IPS-18a (cell line): Measurements from ENCODE around the gene KIF12.
"Not testable (repeated sequence)": the region's sequence is repeated elsewhere in the genome, so short reads cannot be mapped to it uniquely, and the experiment has no call there.

Source experiments
- H3K27ac ChIP-seq: one replicate; pipeline ENCODE4 v1.5.1; 2013; ENCODE audit warnings: low read length
- H3K27me3 ChIP-seq: one replicate; pipeline ENCODE4 v1.6.1; 2013; ENCODE audit warnings: mild to moderate bottlenecking, low read length; ENCODE audit not compliant: control insufficient read depth, insufficient read depth
- H3K36me3 ChIP-seq: one replicate; pipeline ENCODE4 v1.6.1; 2013; ENCODE audit warnings: low read depth, low read length; ENCODE audit not compliant: control insufficient read depth
- H3K4me1 ChIP-seq: one replicate; pipeline ENCODE4 v1.6.1; 2013; ENCODE audit warnings: low read depth, low read length; ENCODE audit not compliant: control insufficient read depth
- H3K4me3 ChIP-seq: one replicate; pipeline ENCODE4 v1.5.1; 2013; ENCODE audit warnings: low read length
- H3K9ac ChIP-seq: one replicate; pipeline ENCODE4 v1.6.1; 2013; ENCODE audit warnings: mild to moderate bottlenecking, low read length, moderate library complexity
- H3K9me3 ChIP-seq: one replicate; pipeline ENCODE4 v1.6.1; 2013; ENCODE audit warnings: low read depth, low read length; ENCODE audit not compliant: control insufficient read depth

KIF12 gene

GRCh38 chr9:114088571-114089170, 10.4 kb downstream of the KIF12 start:
- H3K27me3 ChIP-seq = no peaks in the 10 kb centered on the region

GRCh38 chr9:114087721-114088120, 11.4 kb downstream of the KIF12 start:
- Histone ChIP-seq H3K4me1 (no peaks in the 10 kb centered on the region), H3K4me3 (no peak overlapping the region), H3K27me3 (no peaks in the 10 kb centered on the region), H3K9ac (no peak overlapping the region), H3K9me3 (no peaks in the 10 kb centered on the region), H3K36me3 (no peaks in the 10 kb centered on the region), H3K27ac (no peak overlapping the region)

More at GRCh38 chr9:114088571-114089170, 10.4 kb downstream of the KIF12 start:
- no peak overlapping the region for H3K27ac ChIP-seq
- H3K4me3 ChIP-seq = no peak overlapping the region
- H3K36me3 ChIP-seq = no peaks in the 10 kb centered on the region
- no peak overlapping the region for H3K9ac ChIP-seq
- H3K4me1 ChIP-seq = no peaks in the 10 kb centered on the region
- no peaks in the 10 kb centered on the region for H3K9me3 ChIP-seq

GRCh38 chr9:114086607-114087006, 12.5 kb downstream of the KIF12 start:
- Histone ChIP-seq H3K36me3 (no peaks in the 10 kb centered on the region), H3K4me3 (no peak overlapping the region), H3K4me1 (no peaks in the 10 kb centered on the region), H3K27me3 (no peaks in the 10 kb centered on the region), H3K9ac (no peak overlapping the region), H3K27ac (no peak overlapping the region), H3K9me3 (no peaks in the 10 kb centered on the region)

- Histone ChIP-seq H3K9me3 (no peaks in the 10 kb centered on the region), H3K27ac (no peak overlapping the region), H3K27me3 (no peaks in the 10 kb centered on the region), H3K4me3 (no peak overlapping the region), H3K4me1 (no peaks in the 10 kb centered on the region), H3K9ac (no peak overlapping the region), H3K36me3 (no peaks in the 10 kb centered on the region)
Observed at GRCh38 chr9:114086009-114086408, 13.1 kb downstream of the KIF12 start.

- Histone ChIP-seq H3K36me3 (no peaks in the 10 kb centered on the region), H3K27me3 (no peaks in the 10 kb centered on the region), H3K4me1 (no peaks in the 10 kb centered on the region), H3K9ac (no peak overlapping the region), H3K9me3 (no peaks in the 10 kb centered on the region), H3K27ac (no peak overlapping the region), H3K4me3 (no peak overlapping the region)
Observed at GRCh38 chr9:114085387-114085789, 13.7 kb downstream of the KIF12 start.

GRCh38 chr9:114084282-114085073, 14.6 kb downstream of the KIF12 start:
- Histone ChIP-seq H3K9ac (no peak overlapping the region), H3K36me3 (no peaks in the 10 kb centered on the region), H3K27ac (no peak overlapping the region), H3K4me3 (no peak overlapping the region), H3K9me3 (no peaks in the 10 kb centered on the region), H3K4me1 (no peaks in the 10 kb centered on the region), H3K27me3 (no peaks in the 10 kb centered on the region)

GRCh38 chr9:114083666-114084065, 15.4 kb downstream of the KIF12 start:
- Histone ChIP-seq H3K27me3 (no peaks in the 10 kb centered on the region), H3K9me3 (no peaks in the 10 kb centered on the region), H3K4me3 (no peak overlapping the region), H3K27ac (no peak overlapping the region), H3K4me1 (no peaks in the 10 kb centered on the region), H3K36me3 (no peaks in the 10 kb centered on the region), H3K9ac (no peak overlapping the region)

- not testable (repeated sequence) for H3K4me3 ChIP-seq, H3K36me3 ChIP-seq, H3K27ac ChIP-seq, H3K27me3 ChIP-seq, H3K4me1 ChIP-seq, H3K9me3 ChIP-seq, H3K9ac ChIP-seq
Observed at GRCh38 chr9:114082763-114083412, 16.2 kb downstream of the KIF12 start.

- H3K27ac ChIP-seq = no peak overlapping the region
- H3K27me3 ChIP-seq = no peaks in the 10 kb centered on the region
- H3K36me3 ChIP-seq = no peaks in the 10 kb centered on the region
- H3K9me3 ChIP-seq = no peaks in the 10 kb centered on the region
- no peak overlapping the region for H3K4me3 ChIP-seq
- no peak overlapping the region for H3K9ac ChIP-seq
- H3K4me1 ChIP-seq = no peaks in the 10 kb centered on the region
Observed at GRCh38 chr9:114082017-114082762, 16.9 kb downstream of the KIF12 start.

GRCh38 chr9:114081441-114082016, 17.6 kb downstream of the KIF12 start:
- Histone ChIP-seq H3K4me3 (no peak overlapping the region), H3K4me1 (no peaks in the 10 kb centered on the region), H3K36me3 (no peaks in the 10 kb centered on the region), H3K9ac (no peak overlapping the region), H3K27ac (no peak overlapping the region), H3K9me3 (no peaks in the 10 kb centered on the region), H3K27me3 (no peaks in the 10 kb centered on the region)

- Histone ChIP-seq H3K9ac (no peak overlapping the region), H3K9me3 (no peaks in the 10 kb centered on the region), H3K27me3 (no peaks in the 10 kb centered on the region), H3K4me3 (no peak overlapping the region), H3K36me3 (no peaks in the 10 kb centered on the region), H3K27ac (no peak overlapping the region), H3K4me1 (no peaks in the 10 kb centered on the region)
Observed at GRCh38 chr9:114080773-114081440, 18.2 kb downstream of the KIF12 start.
